GF-D8 (cell line): ENCODE data around the gene CELF4.

Experiments used
- DNase-seq: peaks from one replicate; lab custom pipeline; 2025; lab: John Stamatoyannopoulos, UW

The CELF4 gene

DNA sequence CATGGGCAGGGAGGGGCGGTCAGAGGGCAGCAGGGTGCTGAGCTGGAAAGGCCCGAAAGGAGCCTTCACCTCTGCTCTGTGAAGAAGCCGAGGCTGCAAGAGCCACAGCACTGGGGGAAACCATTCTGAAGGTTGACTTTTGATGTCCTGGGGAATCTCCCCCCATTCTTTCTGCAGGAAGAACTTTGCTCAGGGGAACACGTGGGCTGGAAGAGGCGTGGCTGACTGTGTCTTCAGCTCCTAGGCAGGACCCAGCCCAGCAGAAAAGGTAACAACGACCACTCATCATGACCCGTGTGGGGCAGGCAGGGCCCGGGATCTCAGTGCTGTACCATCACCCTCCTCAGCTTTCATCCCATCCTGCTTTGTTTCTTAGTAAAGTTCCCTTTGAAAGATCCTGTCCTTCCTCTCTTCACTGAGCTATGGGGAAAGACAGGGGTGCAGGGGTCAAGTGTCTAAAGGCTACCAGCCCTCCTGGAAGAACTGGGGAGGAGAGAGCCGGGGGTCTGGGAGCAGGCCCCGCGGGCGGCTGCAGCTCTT lies 312.7 kb downstream of the CELF4 start:
- DNase-seq = no peak

DNA sequence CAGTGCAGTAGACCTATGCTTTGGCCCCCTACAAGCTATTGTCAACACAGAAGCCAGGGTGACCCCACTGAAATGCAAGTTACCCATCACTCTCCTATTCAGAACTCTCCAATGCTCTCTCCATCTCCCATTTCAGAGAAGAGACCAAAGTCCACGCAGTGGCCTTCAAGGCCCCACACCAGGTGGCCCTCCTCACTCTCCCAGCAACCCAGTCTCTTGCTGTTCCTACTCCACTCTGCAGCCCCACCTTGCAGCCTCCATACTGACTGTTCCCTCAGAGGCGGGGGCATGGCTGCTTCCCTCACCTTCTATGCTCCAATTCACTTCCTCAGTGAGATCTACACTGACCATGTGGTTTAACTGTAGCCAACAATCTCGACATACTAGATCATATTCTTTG lies 313.3 kb downstream of the CELF4 start:
- no peak for DNase-seq

DNA sequence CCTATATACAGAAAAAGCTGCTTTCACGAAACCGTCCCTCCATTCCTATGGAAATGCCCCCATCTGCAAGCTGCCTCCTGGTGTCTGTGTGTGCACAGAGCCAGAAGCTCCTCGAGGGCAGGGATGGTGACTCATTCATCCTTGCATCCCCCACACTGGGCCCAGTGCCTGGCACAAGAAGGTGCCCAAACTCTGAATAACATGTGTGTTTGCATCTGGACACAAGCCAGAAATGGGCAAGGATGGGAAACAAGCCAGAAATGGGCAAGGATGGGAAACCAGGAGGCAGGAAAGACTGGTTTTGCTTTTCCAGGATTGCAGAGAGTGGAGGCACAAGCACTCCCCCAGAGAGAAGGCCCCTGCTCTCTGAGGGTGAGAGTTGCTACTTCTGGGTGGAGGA lies 313.9 kb downstream of the CELF4 start:
- DNase-seq = no peak

DNA sequence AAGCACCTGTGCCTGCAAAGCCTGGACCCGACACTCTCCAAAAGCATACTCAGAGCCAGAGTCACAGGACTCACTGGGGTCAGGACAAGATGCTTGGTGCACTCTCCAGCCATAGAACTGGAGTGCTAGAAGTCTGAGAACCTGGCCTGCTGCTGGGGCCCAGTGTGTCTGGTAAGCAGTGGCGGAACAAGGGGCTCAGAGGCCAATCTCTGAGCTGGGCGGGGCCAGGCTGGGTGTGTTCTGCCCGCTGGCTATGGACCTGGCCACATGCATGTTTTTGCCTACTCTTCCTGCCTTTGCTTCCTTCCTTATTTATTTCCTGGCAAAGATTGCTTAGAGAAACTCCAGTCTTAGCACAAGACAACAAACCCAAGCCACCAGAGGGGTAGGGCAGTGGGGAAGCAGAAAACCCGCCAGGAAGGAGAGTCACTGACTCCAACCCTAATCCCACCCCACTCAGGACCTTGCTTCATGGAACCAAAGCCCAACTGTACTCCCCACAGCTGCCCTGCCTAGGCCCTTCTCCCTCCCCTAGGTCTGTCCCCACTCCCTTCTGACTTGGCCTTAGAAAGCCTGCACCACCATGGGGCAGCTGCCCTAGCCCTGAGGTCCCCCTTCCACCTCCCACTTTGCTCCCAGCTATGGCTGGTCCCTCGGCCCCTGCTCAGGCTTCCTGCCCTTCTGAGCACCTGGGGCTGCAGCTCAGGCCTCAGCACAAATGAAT lies 315.5 kb downstream of the CELF4 start:
- no peak for DNase-seq

DNA sequence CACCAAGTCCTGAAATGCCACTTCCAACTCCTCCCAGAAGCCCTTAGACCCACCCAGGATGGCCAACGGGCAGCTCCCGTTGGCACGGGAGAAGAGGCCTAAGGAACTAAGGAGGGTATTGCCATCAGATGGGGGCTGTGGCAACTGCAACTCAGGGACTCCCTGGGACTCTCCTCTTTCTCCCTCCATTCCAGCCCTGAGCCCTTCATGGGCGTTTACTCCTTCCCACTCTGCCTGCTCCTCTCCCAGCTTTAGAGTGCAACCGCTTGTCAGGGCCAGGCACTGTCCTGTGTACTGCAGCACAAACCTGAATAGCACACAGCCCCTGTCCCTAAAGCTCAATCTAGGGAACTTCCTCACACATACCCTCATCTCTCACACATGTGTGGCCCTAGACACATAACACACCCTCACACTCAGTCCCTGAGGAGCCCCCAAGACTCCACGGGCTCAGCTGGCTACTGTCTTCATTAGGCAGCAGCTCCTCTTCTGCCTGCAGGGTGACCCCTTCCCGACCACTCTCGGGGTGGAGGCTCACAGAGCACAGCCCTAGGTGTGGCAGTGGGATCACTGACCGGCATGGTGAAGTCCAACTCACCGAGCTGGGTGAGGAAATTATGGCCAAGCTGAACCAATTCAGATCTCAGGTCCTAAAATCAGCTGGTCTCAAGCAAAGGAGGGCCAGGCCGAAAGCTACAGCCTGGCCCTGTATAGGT lies 316.3 kb downstream of the CELF4 start:
- DNase-seq = no peak

DNA sequence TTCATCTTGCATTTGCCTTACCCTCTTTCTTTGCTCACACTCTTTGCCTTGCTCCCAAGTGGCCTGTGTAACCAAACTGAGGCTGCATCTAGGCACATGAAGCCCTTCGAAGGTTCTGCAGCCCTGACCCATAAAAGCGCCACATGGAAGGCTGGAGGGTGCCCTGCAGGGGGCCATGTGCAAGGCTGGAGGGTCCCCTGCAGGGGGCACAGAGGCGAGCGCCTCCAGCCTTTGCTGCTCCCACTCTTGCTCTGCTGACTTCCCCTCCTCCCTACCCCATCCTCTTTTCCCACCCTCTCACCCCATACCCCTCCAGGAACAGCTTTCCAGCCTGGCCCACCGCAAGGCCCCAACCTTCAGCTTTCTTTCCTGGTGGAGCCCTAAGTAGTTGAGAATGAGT lies 317.3 kb downstream of the CELF4 start:
- no peak for DNase-seq

DNA sequence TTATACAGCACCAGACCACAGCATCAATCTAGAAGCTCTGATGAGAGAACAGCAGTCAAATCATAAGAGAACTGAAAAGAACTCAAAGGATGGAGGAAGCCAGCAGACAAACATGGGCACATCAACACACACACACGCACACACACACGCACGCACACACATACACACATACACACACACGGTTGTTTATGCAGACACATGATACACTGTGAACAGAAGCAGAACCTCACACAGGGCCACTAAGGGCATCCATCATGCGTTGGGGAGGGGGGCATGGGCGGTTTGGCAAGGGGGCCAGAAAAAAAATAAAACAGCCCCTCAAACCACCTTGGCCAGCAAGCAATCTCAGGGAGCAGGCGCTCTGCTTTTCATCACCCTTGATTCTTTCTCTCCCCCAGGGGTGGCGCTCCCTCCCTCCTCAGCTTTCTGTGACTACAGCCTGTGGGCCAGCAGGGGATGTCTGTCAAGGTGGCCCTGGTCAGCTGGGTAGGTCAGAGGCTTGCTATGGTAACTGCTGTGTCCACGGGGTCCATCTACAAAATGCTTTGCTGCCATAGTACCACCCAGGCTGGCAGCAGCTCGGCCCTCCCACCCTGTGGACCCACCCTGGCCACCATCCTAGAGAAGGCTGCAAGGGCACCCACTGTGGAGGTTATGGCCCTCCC lies 318.0 kb downstream of the CELF4 start:
- no peak for DNase-seq

DNA sequence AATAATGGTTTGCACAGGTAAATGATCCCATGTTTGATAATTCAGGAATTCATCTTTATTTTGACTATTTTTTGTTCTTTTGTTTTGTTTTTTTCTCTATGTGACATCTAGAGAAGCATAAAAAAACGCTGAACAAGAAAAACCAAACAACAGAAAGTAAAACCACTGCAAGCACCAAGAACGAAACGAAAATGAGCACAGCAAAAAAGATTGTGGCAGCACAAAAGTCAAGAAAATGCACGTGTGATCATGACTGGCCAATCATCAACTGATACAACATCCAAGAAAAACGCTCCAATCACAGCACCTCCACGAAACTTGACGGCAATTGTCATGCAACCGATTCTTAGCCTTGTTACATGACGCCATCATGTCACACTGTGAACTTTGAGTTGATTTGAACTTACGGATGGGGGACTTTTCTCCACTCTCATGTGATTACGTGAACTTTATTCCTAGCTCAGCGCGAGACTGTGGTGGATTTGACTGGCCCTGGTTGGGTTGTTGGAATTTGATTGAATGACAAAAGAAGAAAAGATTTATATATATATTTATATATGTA lies 318.7 kb downstream of the CELF4 start:
- DNase-seq = no peak

DNA sequence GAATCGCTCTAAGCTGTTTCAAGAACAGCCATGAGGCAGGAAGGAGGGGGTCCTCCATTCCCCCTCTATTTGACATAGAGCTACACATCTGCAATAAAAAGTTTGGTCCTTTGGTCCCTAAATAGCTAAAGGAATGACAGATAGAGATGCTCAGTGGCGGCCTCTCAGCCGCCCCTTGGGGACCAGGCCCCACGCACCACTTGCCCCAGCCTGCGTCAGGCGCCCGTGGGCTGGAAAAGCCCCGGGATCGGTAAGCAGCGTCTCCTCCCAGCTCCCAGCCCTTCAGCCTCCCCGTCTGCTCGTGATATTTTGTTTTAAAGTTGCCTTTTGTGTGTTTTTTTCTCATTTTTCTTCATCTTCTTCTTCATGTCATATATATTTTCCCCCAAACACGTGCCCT lies 321.0 kb downstream of the CELF4 start:
- no peak for DNase-seq

- DNase-seq = no peak
Observed at GRCh38 chr18:37243741-37244140, 321.9 kb downstream of the CELF4 start.

DNA sequence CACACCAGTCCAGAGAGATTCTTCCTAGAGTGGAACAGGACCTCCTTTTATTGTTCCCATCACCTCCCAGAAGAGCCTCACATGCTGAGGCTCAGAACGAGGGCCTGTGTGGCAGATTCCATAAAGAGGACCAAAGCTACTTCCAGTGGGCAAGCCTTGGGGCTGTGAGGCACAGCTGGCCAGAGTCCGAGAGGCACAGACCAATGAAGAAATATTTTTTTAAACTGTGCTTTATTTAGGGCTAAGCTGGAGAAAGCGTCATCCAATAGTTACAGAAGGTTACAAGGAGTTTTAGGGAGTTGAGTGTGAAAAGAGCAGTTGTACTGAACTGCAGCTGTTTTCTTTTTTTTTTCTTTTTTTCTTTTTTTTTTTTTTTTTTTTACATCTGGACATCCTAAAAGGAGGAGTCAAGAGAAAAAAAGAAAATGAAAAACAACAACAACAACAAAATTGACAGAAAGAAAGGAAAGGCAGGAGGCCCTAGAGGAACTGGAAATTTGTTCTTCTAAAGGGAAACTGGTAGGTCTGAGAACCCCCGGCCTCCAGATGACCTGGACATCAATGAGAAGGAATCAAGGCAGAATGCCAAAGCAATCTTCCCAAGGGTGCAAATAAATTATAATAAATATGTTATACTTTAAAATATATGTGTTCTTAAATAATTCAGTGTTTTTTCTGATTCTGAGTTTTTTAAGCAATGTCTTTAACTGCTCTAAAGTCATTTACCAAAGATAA lies 322.6 kb downstream of the CELF4 start:
- no peak for DNase-seq

DNA sequence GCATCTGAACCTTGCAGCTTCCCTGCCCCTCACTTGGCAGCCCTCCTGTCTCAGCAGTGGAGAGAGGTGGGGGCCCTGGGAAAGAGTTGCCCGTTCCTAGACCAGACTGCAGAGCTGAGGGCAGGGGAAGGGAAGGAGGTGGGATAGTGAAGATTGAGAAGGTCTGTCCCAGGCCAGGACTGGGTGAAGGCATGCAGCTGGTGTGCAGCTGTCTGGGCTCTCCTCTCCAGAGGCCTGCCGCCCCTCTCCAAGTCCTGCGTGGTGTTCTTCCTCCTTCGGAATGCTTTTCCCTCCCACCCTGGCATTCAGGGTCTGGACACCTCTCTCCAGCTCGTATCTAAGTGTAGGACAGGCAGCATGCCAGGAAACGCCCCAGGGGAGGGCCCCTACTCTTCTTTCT lies 323.5 kb downstream of the CELF4 start:
- no peak for DNase-seq

DNA sequence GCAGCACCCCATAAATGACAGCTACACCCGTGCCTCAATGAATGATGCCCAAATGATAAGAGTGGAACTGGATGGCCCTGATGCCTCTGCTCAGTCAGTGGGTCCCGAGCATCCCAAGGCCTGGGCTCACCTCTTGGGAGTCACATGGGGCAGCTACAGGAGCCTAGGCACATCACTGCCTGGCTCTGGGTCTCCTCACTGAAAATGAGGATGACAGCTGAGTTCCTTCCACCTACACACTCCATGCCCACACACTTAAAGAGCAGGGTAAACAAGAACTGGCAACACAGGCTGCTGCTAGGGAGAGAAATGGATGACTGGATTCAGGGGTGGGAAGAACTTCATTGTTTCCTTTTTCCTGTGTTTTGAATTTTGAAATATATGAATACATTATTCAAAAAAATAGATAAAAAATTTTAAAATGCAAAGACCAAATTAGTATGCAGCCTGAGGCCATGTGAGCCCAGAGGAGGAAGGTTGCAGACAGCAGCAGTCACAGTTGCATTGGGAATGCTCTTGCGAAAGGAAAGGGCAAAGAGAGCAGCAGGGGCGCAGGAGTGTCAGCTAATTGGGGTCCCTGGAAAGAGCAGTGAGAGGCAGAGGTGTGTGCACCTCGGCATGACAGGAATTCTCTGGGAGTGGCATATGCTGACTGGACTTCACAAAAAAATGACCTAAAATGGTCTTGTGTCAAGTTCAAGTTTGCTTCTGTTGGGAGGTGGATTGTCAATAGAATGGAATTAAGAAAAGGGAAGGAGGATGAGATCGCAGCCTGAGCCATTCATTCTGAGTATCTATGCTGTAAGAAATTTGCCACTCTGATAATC lies 327.1 kb downstream of the CELF4 start:
- no peak for DNase-seq

GRCh38 chr18:37235583-37235982 lies 330.0 kb downstream of the CELF4 start:
- DNase-seq = no peak

- no peak for DNase-seq
Observed at GRCh38 chr18:37231251-37231650, 334.3 kb downstream of the CELF4 start.

GRCh38 chr18:37230768-37231167 lies 334.8 kb downstream of the CELF4 start:
- no peak for DNase-seq

GRCh38 chr18:37225279-37225678 lies 340.3 kb downstream of the CELF4 start:
- DNase-seq = no peak

DNA sequence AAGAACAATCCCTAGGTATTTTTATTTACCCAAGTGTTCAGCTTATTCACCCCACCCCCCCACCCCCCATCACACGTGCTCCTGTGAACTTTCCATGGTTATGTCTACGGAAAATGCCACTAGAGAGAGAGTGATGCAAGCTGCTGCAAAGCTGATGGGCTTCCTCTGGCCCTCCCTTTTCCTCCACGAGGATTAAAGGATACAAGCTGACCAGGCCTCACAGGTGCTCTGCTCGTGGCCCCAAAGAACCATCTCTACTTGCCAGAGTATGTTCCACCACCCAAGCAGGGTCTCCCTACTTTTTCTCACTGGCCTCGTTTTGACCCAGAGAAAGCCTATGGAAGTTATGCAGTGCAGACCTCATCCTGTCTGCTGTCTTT lies 342.6 kb downstream of the CELF4 start:
- DNase-seq = no peak

DNA sequence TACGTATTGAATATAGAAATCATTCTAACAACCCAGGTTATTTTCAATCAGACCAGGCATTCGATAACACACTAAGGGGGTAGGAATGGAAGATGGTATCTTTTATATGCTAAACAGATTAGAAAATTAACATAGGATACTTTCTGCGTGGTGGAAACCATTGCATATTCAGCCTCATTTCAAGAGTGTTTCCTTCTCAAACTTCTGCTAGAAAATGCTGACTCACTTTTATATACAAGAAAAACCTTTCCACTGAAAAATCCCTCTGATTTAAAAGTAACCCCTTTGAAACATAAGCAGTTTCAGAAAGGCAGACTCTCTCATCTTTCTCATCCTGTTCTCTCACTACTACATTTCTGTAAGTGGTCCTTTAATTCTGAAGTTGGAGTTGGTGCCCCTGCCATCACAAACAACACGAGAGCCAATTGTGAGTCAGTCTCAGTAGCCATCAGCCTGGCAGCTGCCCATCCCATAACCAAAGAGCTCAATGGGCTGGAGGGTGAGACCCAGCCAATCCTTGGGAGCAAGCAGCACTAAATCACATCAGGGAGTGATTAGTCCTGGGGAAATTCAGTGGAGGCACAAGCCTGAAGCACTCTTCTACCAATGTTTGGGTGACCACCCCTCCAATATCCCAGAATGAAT lies 343.1 kb downstream of the CELF4 start:
- no peak for DNase-seq

- no peak for DNase-seq
Observed at GRCh38 chr18:37219257-37219656, 346.3 kb downstream of the CELF4 start.
